GM20000 (cell line): ENCODE measurements around the gene STARD7.
"Not testable (repeated sequence)": the region's sequence is repeated elsewhere in the genome, so short reads cannot be mapped to it uniquely, and the experiment has no call there.

Source experiments
- DNase-seq: peaks from one replicate; pipeline ENCODE4 v3.0.0; 2012; ENCODE audit warnings: low spot score
- TF ChIP-seq, protein P1 (sequence below): IDR thresholded peaks from 2 replicates; pipeline ENCODE4 v1.5.1; 2012; ENCODE audit warnings: mild to moderate bottlenecking, control low read depth; ENCODE audit errors: extremely low read depth, missing control alignments

STARD7 gene

GRCh38 chr2:96144481-96145035, 64.1 kb downstream of the STARD7 start:
- TF ChIP-seq, protein P1, sequence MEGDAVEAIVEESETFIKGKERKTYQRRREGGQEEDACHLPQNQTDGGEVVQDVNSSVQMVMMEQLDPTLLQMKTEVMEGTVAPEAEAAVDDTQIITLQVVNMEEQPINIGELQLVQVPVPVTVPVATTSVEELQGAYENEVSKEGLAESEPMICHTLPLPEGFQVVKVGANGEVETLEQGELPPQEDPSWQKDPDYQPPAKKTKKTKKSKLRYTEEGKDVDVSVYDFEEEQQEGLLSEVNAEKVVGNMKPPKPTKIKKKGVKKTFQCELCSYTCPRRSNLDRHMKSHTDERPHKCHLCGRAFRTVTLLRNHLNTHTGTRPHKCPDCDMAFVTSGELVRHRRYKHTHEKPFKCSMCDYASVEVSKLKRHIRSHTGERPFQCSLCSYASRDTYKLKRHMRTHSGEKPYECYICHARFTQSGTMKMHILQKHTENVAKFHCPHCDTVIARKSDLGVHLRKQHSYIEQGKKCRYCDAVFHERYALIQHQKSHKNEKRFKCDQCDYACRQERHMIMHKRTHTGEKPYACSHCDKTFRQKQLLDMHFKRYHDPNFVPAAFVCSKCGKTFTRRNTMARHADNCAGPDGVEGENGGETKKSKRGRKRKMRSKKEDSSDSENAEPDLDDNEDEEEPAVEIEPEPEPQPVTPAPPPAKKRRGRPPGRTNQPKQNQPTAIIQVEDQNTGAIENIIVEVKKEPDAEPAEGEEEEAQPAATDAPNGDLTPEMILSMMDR: no peak
- DNase-seq: peak; percentile 29

- DNase-seq: peak; percentile 61
- TF ChIP-seq, protein P1: peak; percentile 11
These were observed 64.7 kb downstream of the STARD7 start for GRCh38 chr2:96143848-96144480.

DNA sequence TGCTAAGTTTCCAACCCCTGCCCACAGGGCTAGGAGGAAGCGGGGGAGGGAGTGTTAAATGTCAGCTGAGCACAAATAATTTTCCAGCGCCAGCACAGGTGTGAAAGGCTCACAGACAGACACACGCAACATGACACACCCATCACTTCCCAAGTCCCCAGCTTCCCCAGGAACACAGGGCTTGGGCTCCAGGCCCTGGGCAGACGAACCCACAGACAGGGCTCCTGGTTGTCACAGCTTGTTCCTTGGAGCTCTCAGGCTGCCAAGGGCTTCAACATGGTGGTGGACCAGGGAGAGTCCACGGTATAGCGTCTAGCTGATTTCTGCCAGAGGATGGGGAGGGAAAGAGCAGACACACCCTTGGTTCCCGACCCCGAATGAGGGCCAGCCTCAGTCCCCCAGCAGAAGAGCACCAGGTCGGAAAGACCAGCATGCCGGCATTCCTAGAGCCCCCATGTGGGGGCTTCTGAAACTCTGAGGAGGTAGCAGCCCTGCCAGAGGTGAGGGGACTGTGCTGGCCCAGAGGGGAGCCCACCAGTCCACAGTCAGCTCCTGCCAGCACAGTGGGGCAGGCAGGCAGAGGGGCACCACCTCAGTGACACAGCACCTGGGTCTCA, 65.3 kb downstream of the STARD7 start:
- TF ChIP-seq, protein P1: no peak
- DNase-seq: no peak

DNA sequence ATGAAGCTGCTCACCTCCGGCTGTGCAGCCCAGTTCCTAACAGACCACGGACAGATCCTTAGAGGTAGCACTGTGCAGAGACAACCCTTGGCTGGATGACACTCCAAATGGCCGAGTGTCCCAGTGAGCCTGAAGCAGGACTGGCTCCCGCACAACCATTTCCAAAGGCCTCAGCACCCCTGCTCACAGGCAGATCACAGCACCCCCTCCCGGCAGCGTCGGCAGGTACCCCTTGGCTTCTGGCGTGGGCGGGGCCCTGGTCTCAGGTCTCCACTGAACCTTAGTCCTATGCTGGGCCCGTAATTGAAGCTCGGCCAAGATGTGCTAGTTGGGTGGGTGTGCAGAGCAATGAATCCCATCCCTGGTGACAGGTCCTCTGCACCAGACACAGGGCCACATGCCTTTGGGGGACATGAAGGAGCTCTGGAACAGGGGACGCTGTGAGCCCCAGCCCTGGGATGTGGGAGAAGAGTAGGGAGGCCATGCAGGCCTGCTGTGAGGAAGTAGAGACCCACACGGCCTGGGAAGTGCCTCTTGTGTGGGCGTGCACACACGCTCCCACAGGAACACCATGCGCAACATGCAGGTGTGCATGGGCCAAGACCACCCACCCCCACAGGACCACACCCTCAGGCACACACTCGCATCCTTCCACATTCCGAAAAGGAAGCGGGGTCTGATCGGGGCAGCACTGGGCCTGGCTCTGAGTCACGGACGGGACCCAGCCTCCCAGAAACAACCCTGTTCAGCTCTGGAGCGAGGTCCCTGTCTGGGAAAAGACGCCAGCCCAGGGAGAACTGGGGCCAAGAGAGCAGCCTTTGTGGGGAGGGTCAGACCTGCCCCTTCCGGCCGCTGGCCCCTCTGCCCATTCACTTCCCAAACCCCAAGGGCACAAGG, 66.2 kb downstream of the STARD7 start:
- TF ChIP-seq, protein P1: peak; percentile 53
- DNase-seq: peak; percentile 76

GRCh38 chr2:96141624-96141967, 67.0 kb downstream of the STARD7 start:
- DNase-seq: not testable (repeated sequence)

GRCh38 chr2:96140941-96141623, 67.5 kb downstream of the STARD7 start:
- TF ChIP-seq, protein P1: no peak
- DNase-seq: peak; percentile 13

DNA sequence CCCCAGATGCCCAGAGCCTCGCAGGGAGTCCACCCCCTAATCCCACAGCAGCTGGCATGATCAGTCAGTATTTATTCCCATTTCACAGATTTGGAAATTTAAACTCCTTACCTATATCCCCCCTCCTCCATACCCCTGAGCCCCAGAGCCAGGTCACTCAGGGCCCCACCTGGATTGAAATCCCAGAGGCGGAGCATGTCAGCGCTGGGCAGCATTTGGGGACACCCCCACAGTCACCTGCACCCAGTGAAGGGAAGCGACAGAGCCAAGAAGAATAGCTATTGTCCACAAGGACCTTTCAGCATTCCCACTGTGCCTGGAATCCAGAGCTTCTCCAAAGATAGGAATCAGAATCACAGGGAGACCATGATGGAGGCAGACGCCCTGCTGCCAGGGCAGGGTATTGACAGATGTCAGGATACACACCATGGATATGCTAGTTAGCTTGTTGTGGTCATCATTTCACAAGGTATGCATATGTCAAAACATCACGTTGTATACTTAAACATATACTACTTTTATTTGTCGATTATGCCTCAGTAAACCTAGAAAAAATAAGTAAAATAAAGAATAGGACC, 69.4 kb downstream of the STARD7 start:
- TF ChIP-seq, protein P1: no peak
- DNase-seq: no peak
